ENCODE results near the gene TOM1L1. TPM values are rescaled to one million over a fixed set of nuclear protein-coding genes. Genes with fewer than 3 reads are reported as not detected.

Gene TOM1L1
- total RNA-seq, 4 donors from 2014 or later: 28.4 to 41.6 (median 30.0) TPM

DNA sequence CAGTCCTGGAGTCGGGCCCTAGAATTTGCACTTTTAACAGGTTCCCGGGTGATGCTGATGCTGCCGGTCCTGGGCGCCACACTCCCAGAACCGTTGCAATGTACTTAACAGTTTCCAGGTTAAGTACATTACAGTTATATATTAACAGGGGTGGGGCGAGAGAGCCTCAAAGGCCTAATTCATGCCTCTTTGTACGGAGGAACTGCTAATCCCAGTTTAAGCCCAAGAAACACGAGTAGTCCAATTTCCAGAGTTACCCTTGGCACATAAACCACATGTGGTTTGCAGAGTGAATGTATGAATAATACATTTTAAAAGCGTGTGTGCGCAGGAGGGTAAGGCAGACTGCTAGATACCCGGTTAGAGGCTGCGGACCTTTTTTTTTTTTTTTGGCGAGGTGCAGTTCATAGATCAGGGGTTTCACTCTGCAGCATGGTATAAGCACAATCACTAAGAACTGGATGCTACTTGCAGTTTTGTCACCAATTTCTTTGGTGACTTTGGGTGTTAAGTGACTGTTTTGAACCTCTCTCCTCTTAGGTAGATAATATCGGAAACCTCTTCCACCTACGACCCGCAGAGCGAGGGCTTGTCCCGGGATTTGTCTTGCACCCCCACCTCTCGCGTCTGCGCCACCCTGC, 67.1 kb downstream of the TOM1L1 start:
- WGBS, 2 donors (ENCODE audit: low coverage in 1 of 2): 0 to 1% methylated on average over 9 to 14 of the region's 21 CpGs
- peak overlapping the region; percentile 2 to 91 (median 88) for H3K27ac ChIP-seq
- no peak for ATAC-seq

DNA sequence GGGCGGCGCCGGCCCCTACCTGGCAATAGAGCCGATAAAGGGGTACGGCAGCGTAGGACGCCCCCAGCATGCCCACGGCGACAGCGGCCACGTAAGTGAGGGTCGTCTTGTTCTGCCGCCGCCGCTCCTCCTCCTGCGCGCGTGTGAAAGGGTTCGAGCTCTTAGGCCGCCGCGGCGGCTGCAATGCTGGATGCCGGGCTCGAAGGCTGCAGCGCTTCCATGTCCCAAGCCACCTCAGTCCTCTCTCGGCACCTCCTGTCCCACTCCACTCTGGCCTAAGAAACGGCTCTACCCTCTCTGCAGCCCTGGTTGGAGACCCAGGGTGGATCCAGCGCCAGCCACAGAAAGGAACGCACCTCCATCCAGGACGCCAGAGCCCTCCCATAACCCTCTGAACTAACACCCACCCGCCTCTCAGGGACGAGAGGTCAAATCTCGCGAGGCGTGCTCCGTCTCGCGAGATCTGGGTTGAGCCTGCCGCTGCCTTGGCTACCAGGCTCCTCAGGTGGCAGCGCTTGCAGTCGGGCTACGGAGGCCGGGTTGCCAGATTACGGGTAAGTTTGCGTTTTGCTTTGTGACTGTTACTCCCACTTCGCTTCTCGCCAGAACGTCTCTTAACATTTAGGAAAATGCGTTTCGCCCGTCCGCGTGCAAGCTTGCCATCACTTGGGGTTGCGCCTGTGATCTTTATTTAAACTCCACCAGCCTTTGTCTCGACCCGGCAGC, 67.8 kb downstream of the TOM1L1 start, which contains the start of the genes COX11 and STXBP4:
Gene COX11, minus strand, starts transcription at position 393 of the 726 bp plus-strand sequence. Its CDS starts 8 bp downstream, at position 385.
Gene STXBP4, plus strand, starts transcription at position 504 of the 726 bp plus-strand sequence. CDS start 17,455 bp downstream, outside the sequence.
- TF ChIP-seq, protein P1, sequence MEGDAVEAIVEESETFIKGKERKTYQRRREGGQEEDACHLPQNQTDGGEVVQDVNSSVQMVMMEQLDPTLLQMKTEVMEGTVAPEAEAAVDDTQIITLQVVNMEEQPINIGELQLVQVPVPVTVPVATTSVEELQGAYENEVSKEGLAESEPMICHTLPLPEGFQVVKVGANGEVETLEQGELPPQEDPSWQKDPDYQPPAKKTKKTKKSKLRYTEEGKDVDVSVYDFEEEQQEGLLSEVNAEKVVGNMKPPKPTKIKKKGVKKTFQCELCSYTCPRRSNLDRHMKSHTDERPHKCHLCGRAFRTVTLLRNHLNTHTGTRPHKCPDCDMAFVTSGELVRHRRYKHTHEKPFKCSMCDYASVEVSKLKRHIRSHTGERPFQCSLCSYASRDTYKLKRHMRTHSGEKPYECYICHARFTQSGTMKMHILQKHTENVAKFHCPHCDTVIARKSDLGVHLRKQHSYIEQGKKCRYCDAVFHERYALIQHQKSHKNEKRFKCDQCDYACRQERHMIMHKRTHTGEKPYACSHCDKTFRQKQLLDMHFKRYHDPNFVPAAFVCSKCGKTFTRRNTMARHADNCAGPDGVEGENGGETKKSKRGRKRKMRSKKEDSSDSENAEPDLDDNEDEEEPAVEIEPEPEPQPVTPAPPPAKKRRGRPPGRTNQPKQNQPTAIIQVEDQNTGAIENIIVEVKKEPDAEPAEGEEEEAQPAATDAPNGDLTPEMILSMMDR (IDR thresholded peaks at IDR 0.05): peak in 3 of 4 experiments; percentile 27 to 65 (median 32)
- no peak for TF ChIP-seq EP300 (IDR thresholded peaks at IDR 0.05)
- TF ChIP-seq POLR2AphosphoS5 (IDR thresholded peaks at IDR 0.05): peak; percentile 83
- TF ChIP-seq POLR2A (IDR thresholded peaks at IDR 0.05): peak; percentile 16 to 58
- Histone ChIP-seq H3K9me3 (no peaks in the 10 kb centered on the region), H3K27me3 (no peaks in the 10 kb centered on the region), H3K27ac (peak within 1 kb of the TSS; percentile 84 to 91 (median 91)), H3K4me3 (peak within 1 kb of the TSS; percentile 48 to 83), H3K36me3 (peaks cover 0 to 23% of the 10 kb centered on the region in 2 donors), H3K4me1 (peaks cover 3 to 40% (median 11%) of the 10 kb centered on the region in 3 donors)
- peak; percentile 99 for ATAC-seq
- 0 to 3% methylated on average over 1 to 7 of the region's 57 CpGs for WGBS, 2 donors (ENCODE audit: low coverage in 1 of 2)

More for the DNA sequence above, 67.1 kb downstream of the TOM1L1 start:
- no peaks in the 10 kb centered on the region for H3K27me3 ChIP-seq
- peak overlapping the region; percentile 48 to 83 for H3K4me3 ChIP-seq
- H3K36me3 ChIP-seq: peaks cover 2 to 30% of the 10 kb centered on the region in 2 donors
- H3K9me3 ChIP-seq: no peaks in the 10 kb centered on the region
- TF ChIP-seq, protein P1 (IDR thresholded peaks at IDR 0.05): no peak
- TF ChIP-seq EP300 (IDR thresholded peaks at IDR 0.05) (no peak), POLR2AphosphoS5 (IDR thresholded peaks at IDR 0.05) (no peak), POLR2A (IDR thresholded peaks at IDR 0.05) (no peak)
- H3K4me1 ChIP-seq: peaks cover 3 to 36% (median 11%) of the 10 kb centered on the region in 3 donors

DNA sequence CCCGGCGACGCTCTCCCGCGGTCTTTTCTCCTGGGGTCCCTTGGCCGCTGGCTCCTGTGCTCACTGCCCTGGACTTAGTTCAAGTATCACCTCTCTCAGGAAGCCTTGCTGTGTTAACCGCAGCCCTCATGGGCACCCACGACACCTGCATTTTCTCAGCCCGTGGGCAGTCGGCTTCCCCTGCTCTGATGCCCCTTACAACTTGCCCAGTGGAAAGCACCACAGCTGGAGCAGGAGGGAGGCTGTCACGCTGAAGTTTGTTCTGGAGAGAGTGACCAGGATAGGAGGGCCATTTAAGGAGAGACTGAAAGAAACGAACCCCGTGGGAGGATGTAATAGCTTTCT, 68.3 kb downstream of the TOM1L1 start:
- Histone ChIP-seq H3K4me1 (peaks cover 3 to 40% (median 11%) of the 10 kb centered on the region in 3 donors), H3K27me3 (no peaks in the 10 kb centered on the region), H3K9me3 (no peaks in the 10 kb centered on the region), H3K36me3 (peaks cover 0 to 18% of the 10 kb centered on the region in 2 donors), H3K27ac (peak overlapping the region; percentile 84 to 91 (median 91)), H3K4me3 (peak overlapping the region; percentile 48 to 83)
- TF ChIP-seq EP300 (IDR thresholded peaks at IDR 0.05) (no peak), POLR2A (IDR thresholded peaks at IDR 0.05) (no peak), POLR2AphosphoS5 (IDR thresholded peaks at IDR 0.05) (no peak)
- TF ChIP-seq, protein P1 (IDR thresholded peaks at IDR 0.05): no peak
- ATAC-seq: peak; percentile 67
- WGBS, 2 donors (ENCODE audit: low coverage in 1 of 2): 0% methylated on average over 3 to 6 of the region's 13 CpGs

DNA sequence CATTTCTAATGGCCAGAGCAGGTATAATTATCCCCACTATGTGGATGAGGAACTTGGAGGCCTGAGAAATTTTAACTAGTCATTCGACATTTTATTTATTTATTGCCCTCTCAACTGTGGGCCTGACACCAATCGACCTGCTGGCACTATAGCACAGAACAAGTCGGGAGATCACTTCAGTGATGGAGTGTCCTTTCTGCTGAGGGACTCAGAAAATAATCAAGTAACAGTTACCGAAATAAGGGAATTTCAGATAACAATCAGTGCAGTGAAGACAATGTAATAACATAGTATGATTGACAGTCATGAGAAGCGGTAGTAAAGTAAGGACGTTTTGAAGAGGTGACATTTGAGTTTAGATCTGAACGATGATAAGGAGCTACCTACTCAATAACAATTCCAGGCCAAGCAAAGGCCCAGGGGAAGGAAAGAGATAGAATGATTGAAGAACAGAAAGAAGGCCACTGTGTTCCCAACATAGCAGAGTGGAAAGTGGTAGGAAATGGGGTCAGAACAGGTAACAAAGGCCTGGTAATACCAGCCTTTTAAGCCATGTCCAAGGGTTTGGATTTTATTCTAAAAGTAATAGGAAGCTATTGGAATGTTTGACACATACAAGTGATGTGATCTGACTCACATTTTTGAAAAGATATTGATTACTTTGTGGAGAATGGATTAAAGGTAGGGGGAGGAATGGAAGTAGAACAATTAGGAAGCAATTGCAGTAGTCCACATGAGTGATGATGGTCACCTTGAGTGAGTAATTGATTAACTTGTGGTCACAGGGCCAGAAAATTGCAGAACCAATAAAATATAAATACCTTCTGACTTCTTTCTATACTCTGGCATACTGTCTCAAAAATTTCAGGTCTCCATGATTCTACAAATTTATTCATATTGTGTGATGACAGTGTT, 69.3 kb downstream of the TOM1L1 start:
- Histone ChIP-seq H3K27me3 (no peaks in the 10 kb centered on the region), H3K4me3 (peak overlapping the region; percentile 48 to 83), H3K9me3 (no peaks in the 10 kb centered on the region), H3K27ac (peak overlapping the region; percentile 84 to 91 (median 91)), H3K4me1 (peaks cover 3 to 40% (median 11%) of the 10 kb centered on the region in 3 donors), H3K36me3 (peaks cover 0 to 8% of the 10 kb centered on the region in 2 donors)
- no peak for ATAC-seq
- TF ChIP-seq, protein P1 (IDR thresholded peaks at IDR 0.05): no peak
- no peak for TF ChIP-seq POLR2A (IDR thresholded peaks at IDR 0.05)
- TF ChIP-seq POLR2AphosphoS5 (IDR thresholded peaks at IDR 0.05): no peak
- TF ChIP-seq EP300 (IDR thresholded peaks at IDR 0.05): no peak
- WGBS, 2 donors (ENCODE audit: low coverage in 1 of 2): 15 to 44% methylated on average over 4 to 7 of the region's 7 CpGs

All from gastroesophageal sphincter (tissue), 4 donors.